ENCODE measurements around the gene SLC25A33.
"Not testable (repeated sequence)": the region's sequence is repeated elsewhere in the genome, so short reads cannot be mapped to it uniquely, and the experiment has no call there.

The SLC25A33 gene

DNA sequence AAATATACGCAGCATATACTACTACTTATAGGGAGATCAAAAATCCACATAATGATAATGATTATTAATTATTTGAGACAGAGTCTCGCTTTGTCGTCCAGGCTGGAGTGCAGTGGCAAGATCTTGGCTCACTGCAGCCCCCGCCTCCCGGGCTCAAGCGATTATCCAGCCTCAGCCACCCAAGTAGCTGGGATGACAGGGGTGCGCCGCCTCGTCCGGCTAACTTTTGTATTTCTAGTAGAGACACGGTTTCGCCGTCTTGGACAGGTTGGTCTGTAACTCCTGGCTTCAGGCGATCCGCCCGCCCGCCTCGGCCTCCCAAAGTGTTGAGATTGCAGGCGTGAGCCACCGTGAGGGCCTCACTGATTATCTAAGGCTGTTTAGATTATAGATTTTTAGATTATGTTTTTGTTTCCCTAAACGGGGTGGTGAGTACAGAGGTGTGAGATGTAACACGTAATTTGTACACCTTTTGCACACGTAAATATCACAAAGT, 548 bp upstream of the SLC25A33 start:
- no peak for DNase-seq (ENCODE audit: low read depth in 3 of 3)

DNA sequence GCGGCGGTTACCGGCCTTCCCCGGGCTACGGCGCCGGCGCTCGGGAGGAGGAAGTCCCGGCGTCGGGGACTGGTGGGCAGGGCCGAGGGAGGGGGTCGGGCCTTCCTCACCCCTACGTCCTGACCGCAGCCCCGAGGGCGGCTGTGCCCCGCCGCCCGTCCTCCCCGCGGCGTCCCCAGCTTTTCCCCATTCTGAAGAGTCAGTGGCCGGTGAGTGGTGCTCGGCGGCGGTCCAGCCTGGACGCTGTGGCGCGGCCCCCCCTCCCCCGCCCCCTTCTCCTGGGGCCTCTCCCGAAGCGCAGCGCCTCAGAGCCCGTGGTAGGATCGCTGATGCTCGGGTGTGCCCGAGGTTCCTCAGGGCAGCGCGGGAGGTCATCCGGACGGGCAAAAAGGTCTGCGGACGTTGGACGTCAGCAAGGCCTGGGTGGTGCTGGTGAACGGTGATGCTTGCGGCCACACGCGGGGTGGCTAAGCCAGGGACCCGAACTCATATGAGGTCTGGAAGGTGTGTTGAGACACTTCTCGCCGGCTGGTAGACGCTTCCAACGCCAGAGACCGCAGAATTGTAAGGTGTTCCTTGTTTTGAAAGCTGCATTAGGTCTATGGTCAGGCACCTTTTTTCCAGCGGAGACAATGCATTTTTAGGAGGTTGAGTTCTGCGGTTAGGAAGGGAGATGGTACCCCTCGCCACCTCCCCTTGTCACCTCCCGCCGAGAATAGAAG, 725 bp downstream of the SLC25A33 start:
- peak in 2 of 3 experiments; percentile 42 to 57 for DNase-seq (ENCODE audit: low read depth in 3 of 3)

GRCh38 chr1:9542430-9542829, 3.2 kb downstream of the SLC25A33 start:
- no peak for DNase-seq (ENCODE audit: low read depth in 3 of 3)

DNA sequence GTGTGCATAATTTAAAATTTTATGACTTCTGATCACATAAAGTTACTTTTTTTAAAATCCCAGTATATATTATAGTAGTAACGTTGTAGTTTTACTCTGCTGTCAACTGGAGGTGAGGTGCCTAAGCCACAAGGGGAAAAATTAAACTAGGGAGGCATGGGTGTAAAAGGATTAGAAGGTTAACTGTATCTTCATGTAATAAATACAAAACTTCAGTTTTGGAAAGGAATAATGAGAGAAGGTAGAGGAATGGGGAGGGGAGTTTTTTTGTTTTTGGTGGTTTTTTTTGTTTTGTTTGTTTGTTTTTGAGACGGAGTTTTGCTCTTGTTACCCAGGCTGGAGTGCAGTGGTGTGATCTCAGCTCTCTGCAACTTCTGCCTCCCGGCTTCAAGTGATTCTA, 5.7 kb downstream of the SLC25A33 start:
- no peak for DNase-seq (ENCODE audit: low read depth in 3 of 3)

GRCh38 chr1:9549955-9550546, 10.8 kb downstream of the SLC25A33 start:
- no peak for DNase-seq (ENCODE audit: low read depth in 3 of 3)

DNA sequence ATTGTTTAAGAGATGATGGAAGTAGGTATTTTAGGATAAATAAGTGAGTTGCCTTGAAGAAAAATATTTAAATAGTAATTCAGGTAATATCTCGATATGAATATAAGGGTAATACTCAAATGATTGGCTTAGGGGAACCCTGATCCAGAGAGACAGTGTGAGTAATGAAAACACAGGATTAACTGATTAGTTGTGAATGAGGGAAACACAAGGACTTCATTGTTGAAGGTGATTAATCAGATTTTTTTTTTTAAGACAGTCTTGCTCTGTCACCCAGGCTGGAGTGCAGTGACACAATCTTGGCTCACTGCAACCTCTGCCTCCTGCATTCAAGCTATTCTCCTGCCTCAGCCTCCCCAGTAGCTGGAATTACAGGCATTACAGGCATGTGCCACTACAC, 12.7 kb downstream of the SLC25A33 start:
- DNase-seq (ENCODE audit: low read depth in 3 of 3), result no peak

GRCh38 chr1:9553736-9554144, 14.5 kb downstream of the SLC25A33 start:
- DNase-seq (ENCODE audit: low read depth in 3 of 3), result no peak

- no peak for DNase-seq (ENCODE audit: low read depth in 3 of 3)
These were observed 16.7 kb downstream of the SLC25A33 start for GRCh38 chr1:9555942-9556341.

DNA sequence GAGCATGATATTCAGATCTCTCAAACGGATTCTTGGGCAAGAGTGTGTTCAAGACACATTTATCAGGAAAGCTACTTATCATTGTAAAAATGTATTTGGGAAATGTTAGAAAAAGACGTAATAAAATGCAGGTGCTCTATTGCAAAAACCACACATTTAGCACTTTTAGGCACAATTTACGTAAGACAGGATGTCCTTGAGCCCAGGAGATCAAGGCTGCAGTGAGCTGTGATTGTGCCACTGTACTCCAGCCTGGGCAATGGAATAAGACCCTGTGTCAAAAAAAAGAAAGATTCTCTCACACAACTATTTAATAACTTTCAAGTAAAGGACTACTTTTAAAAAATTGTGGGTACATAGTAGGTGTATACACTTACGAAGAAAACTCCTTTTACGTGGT, 18.4 kb downstream of the SLC25A33 start:
- DNase-seq (ENCODE audit: low read depth in 3 of 3), result no peak

GRCh38 chr1:9558271-9558945, 19.1 kb downstream of the SLC25A33 start:
- no peak for DNase-seq (ENCODE audit: low read depth in 3 of 3)

DNA sequence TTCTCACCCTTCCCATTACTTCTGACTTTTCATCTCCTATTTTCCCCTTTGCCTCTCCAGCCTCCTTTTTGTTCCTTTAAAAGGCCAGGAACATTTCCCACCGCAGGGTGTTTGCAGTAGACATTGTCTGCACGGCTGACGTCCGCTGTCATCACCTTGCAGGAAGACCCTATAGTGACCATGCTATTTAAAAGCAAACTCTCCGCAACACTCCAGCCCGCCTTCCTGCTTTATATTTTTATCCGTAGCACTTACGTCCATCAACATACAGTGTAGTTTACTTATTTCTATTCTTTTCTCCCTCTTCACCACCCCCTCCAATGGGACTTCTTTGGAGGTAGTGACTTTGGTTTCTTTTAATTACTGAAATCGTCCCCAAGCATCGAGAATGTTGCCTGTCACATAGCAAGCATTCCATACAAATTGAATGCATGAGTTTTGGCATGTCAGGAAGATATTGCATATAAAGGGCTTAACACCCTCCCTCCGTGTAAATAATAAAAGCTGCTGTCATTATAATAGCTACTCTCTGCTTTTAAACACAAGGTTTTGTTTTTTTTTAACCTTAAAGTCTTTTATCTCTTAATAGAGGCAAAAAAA, 19.8 kb downstream of the SLC25A33 start:
- DNase-seq (ENCODE audit: low read depth in 3 of 3), result no peak

DNA sequence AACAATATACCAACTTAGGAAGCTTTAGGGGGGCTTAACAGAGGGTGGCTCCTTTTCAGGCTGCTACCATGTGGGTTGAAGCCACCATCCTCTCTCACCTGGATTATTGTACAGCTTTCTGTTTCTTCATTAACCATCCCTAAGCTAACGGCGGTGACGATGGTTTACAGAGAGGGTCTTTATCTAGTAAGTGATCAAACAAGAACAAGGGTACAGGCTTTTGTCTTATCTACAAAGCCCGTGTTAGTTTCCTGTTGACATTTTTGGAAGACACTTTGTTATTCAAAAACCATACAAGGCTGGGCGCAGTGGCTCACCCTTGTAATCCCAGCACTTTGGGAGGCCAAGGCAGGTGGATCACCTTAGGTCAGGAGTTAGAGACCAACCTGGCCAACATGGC, 20.4 kb downstream of the SLC25A33 start:
- DNase-seq (ENCODE audit: low read depth in 3 of 3), result no peak

GRCh38 chr1:9560090-9560489, 20.8 kb downstream of the SLC25A33 start:
- not testable (repeated sequence) for DNase-seq (ENCODE audit: low read depth in 3 of 3)

- DNase-seq (ENCODE audit: low read depth in 3 of 3), result no peak
These were observed 22.2 kb downstream of the SLC25A33 start for GRCh38 chr1:9561429-9561828.

DNA sequence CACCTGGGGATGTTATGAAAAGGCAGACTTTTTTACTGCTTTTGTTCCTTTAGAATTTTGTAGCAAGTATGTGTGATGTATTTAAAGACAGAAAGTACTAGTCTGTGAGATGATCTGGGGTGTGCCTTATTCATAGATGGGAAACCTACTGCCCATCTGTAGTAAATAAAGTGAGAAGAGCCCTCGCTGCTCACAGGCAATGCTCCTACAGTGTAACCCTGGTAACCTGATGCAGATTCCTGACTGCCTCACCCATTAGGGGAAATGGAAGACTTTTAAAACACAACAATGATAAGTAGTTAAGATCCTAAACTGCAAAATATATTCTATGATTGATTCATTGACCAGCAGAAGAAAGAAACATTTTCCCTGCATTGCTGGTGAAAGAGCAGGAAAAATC, 30.0 kb downstream of the SLC25A33 start:
- DNase-seq (ENCODE audit: low read depth in 3 of 3), result no peak

DNA sequence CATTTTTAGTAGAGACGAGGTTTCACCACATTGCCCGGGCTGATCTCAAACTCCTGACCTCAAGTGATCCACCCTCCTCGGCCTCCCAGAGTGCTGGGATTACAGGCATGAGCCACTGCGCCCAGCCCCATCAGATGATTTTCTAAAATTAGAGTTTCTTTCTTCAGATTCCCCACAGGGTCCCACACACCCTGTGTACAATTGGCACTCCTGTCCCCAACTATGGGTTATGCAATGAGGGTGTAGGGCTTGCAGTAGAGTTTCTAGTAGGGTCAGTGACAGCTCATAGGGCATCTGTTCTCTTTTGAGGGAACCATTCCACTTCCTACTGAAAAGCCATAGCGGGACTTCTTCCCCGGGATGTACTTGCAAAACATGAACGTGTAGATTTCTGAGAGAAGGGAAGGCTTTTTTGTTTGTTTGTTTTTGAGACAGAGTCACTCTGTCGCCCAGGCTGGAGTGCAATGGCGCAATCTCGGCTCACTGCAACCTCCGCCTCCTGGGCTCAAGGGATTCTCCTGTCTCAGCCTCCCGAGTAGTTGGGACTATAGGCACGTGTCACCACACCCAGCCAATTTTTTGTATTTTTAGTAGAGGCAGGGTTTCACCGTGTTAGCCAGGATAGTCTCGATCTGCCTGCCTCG, 31.7 kb downstream of the SLC25A33 start:
- not testable (repeated sequence) for DNase-seq (ENCODE audit: low read depth in 3 of 3)

DNA sequence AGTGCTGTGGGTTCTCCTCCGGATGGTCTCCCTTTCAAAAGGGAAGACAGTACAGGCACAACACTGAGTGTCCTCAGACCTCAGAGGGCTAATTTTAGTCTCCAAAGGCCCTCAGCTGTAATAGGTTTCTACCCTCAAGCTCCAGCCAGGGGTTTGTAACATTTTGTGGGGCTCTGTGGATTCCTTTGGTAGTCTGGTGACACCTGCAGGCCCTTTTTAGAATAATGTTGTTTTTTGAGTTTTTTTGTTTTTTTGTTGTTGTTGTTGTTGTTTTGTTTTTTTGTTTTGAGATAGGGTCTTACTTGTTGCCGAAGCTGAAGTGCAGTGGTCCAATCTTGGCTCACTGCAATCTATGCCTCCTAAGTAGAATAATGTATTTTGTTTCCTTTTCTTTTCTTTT, 34.5 kb downstream of the SLC25A33 start:
- no peak for DNase-seq (ENCODE audit: low read depth in 3 of 3)

DNA sequence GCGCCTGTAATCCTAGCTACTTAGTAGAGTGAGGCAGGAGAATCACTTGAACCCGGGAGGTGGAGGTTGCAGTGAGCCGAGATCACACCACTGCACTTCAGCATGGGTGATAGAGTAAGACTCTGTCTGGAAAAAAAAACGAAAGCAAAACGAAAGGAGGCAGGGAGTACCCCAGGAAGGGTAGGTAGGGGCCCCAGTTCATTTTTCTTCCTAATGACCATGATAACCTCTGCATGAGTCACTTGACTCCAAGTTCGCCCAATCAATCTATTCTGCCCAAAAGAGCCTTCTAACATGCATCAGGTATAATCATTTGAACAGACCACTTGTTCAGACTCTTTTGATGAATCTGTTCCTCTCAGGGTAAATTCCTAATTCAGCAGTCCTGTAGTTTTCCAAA, 36.2 kb downstream of the SLC25A33 start:
- DNase-seq (ENCODE audit: low read depth in 3 of 3), result no peak

DNA sequence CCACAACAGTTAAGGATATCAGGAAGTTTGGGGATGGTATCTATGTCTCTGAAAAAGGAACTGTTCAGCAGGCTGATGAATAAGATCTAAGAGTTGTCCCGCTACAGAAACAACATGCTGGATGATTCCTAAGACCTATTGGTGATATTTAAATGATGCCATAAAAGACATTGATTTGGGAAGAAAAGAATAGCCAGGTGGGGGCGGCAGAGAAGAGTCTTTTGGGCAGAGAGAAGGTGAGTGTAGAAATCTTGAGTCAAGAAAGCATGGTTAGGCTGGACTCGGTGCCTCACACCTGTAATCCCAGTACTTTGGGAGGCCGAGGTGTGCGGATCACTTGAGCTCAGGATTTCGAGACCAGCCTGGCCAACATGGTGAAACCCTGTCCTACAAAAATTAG, 37.6 kb downstream of the SLC25A33 start:
- DNase-seq (ENCODE audit: low read depth in 3 of 3), result no peak

DNA sequence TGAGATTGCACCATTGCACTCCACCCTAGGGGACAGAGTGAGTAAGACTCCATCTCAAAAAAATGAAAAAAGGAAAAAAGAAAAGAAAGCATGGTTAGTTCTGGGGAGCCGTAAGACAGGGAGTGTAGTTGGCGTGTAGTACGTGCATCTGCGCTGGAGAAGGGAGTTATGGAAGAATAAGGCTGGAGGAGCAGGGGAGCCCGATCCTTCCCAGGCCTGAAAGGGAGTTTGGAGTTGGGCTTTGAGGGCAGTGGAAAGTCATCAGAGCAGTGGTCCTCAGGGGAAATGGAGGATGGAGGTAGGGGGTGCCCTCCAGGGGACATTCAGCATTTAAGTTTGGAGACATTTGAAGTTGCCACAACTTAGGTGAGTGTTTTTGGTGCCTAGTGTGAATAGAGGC, 38.2 kb downstream of the SLC25A33 start:
- no peak for DNase-seq (ENCODE audit: low read depth in 3 of 3)

- DNase-seq (ENCODE audit: low read depth in 3 of 3), result no peak
These were observed 41.7 kb downstream of the SLC25A33 start for GRCh38 chr1:9580942-9581341.

GRCh38 chr1:9586147-9586766, 47.0 kb downstream of the SLC25A33 start:
- no peak for DNase-seq (ENCODE audit: low read depth in 3 of 3)

Measured in stimulated activated CD4-positive, alpha-beta T cell treated with anti-CD3 and anti-CD28 coated beads, TNF-alpha, amount 100 ng/mL, for 4 hours (primary cell).